ENCODE data around the gene SPATA21. TPM values are rescaled to one million over a fixed set of nuclear protein-coding genes. Genes with fewer than 3 reads are reported as not detected.

Gene SPATA21
- polyA plus RNA-seq, 2 of the 4 experiments (the other 2 are of a cell fraction) = 0.08 to 0.09 TPM

GRCh38 chr1:16468558-16468957, 31.3 kb upstream of the SPATA21 start:
- H3K9me3 ChIP-seq = no peaks in the 10 kb centered on the region
- WGBS (ENCODE audit: missing lambda C conversion rate) = 56% methylated on average over 3 of the region's 3 CpGs
- H3K4me2 ChIP-seq = no peak overlapping the region
- no peaks in the 10 kb centered on the region for H3K4me1 ChIP-seq
- H3K27ac ChIP-seq = no peak overlapping the region
- ATAC-seq = no peak
- POLR2A ChIA-PET = no interaction called here
- CTCF ChIA-PET = no interaction called here
- FAIRE-seq = no peak
- TF ChIP-seq NPAS2 (CRISPR knock-in tag; IDR thresholded peaks at IDR 0.05; ENCODE audit: borderline replicate concordance) = no peak
- no peak for TF ChIP-seq GATA3 (IDR thresholded peaks at IDR 0.05; ENCODE audit: borderline replicate concordance)
- TF ChIP-seq ZNF302 (CRISPR knock-in tag; IDR thresholded peaks at IDR 0.05) = no peak
- H3K4me3 ChIP-seq = no peak overlapping the region
- DNase-seq (ENCODE audit: low read depth in 1 of 2, low spot score in 1 of 2) = no peak

- H3K9me3 ChIP-seq = no peaks in the 10 kb centered on the region
- ChIA-PET POLR2A (no interaction called here), CTCF (interaction anchor here (1.3 kb wide), 1 partner anchor 25 kb away, joined by 4 read pairs; the partner anchor contains the start of gene NECAP2)
- no peak overlapping the region for H3K27ac ChIP-seq
- no peak for FAIRE-seq
- H3K4me3 ChIP-seq = no peak overlapping the region
- no peak for DNase-seq (ENCODE audit: low read depth in 1 of 2, low spot score in 1 of 2)
- 92% methylated on average over 17 of the region's 21 CpGs for WGBS (ENCODE audit: missing lambda C conversion rate)
- TF ChIP-seq KDM1A (IDR thresholded peaks at IDR 0.05; ENCODE audit: low read depth) (no peak), EHMT2 (IDR thresholded peaks at IDR 0.05; ENCODE audit: low read depth) (no peak), RARB (CRISPR knock-in tag; IDR thresholded peaks at IDR 0.05) (no peak), ZFP36 (IDR thresholded peaks at IDR 0.05; ENCODE audit: borderline replicate concordance, partially characterized antibody) (no peak), CBX2 (IDR thresholded peaks at IDR 0.05; ENCODE audit: borderline replicate concordance, low read depth) (no peak), JUN (IDR thresholded peaks at IDR 0.05) (no peak), SREBF2 (IDR thresholded peaks at IDR 0.05) (no peak), FOSB (CRISPR knock-in tag; IDR thresholded peaks at IDR 0.05) (no peak), MYC (IDR thresholded peaks at IDR 0.05; ENCODE audit: borderline replicate concordance, low read length) (no peak), EP300 (IDR thresholded peaks at IDR 0.05) (no peak), TFCP2L1 (CRISPR knock-in tag; IDR thresholded peaks at IDR 0.05) (no peak), HOXB13 (CRISPR knock-in tag; IDR thresholded peaks at IDR 0.05; ENCODE audit: low read depth) (no peak), JUNB (IDR thresholded peaks at IDR 0.05) (no peak), FOXS1 (CRISPR knock-in tag; IDR thresholded peaks at IDR 0.05) (no peak), CEBPB (IDR thresholded peaks at IDR 0.05) (no peak)
- TF ChIP-seq, protein P1, sequence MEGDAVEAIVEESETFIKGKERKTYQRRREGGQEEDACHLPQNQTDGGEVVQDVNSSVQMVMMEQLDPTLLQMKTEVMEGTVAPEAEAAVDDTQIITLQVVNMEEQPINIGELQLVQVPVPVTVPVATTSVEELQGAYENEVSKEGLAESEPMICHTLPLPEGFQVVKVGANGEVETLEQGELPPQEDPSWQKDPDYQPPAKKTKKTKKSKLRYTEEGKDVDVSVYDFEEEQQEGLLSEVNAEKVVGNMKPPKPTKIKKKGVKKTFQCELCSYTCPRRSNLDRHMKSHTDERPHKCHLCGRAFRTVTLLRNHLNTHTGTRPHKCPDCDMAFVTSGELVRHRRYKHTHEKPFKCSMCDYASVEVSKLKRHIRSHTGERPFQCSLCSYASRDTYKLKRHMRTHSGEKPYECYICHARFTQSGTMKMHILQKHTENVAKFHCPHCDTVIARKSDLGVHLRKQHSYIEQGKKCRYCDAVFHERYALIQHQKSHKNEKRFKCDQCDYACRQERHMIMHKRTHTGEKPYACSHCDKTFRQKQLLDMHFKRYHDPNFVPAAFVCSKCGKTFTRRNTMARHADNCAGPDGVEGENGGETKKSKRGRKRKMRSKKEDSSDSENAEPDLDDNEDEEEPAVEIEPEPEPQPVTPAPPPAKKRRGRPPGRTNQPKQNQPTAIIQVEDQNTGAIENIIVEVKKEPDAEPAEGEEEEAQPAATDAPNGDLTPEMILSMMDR (IDR thresholded peaks at IDR 0.05) = no peak
- TF ChIP-seq, protein P2, sequence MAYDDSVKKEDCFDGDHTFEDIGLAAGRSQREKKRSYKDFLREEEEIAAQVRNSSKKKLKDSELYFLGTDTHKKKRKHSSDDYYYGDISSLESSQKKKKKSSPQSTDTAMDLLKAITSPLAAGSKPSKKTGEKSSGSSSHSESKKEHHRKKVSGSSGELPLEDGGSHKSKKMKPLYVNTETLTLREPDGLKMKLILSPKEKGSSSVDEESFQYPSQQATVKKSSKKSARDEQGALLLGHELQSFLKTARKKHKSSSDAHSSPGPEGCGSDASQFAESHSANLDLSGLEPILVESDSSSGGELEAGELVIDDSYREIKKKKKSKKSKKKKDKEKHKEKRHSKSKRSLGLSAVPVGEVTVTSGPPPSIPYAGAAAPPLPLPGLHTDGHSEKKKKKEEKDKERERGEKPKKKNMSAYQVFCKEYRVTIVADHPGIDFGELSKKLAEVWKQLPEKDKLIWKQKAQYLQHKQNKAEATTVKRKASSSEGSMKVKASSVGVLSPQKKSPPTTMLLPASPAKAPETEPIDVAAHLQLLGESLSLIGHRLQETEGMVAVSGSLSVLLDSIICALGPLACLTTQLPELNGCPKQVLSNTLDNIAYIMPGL (CRISPR knock-in tag; IDR thresholded peaks at IDR 0.05; ENCODE audit: borderline replicate concordance) = no peak
- no peaks in the 10 kb centered on the region for H3K4me1 ChIP-seq
- no peak for ATAC-seq
- no peak overlapping the region for H3K4me2 ChIP-seq
Measured at GRCh38 chr1:16464917-16465625, 27.8 kb upstream of the SPATA21 start.

- no peak for FAIRE-seq
- Histone ChIP-seq H3K4me2 (no peak overlapping the region), H3K4me3 (no peak overlapping the region), H3K9me3 (no peaks in the 10 kb centered on the region), H3K27ac (no peak overlapping the region), H3K4me1 (no peaks in the 10 kb centered on the region)
- ChIA-PET CTCF (no interaction called here), POLR2A (no interaction called here)
- 95% methylated on average over 7 of the region's 7 CpGs for WGBS (ENCODE audit: missing lambda C conversion rate)
- DNase-seq (ENCODE audit: low read depth in 1 of 2, low spot score in 1 of 2) = no peak
- no peak for ATAC-seq
- TF ChIP-seq, protein P3, sequence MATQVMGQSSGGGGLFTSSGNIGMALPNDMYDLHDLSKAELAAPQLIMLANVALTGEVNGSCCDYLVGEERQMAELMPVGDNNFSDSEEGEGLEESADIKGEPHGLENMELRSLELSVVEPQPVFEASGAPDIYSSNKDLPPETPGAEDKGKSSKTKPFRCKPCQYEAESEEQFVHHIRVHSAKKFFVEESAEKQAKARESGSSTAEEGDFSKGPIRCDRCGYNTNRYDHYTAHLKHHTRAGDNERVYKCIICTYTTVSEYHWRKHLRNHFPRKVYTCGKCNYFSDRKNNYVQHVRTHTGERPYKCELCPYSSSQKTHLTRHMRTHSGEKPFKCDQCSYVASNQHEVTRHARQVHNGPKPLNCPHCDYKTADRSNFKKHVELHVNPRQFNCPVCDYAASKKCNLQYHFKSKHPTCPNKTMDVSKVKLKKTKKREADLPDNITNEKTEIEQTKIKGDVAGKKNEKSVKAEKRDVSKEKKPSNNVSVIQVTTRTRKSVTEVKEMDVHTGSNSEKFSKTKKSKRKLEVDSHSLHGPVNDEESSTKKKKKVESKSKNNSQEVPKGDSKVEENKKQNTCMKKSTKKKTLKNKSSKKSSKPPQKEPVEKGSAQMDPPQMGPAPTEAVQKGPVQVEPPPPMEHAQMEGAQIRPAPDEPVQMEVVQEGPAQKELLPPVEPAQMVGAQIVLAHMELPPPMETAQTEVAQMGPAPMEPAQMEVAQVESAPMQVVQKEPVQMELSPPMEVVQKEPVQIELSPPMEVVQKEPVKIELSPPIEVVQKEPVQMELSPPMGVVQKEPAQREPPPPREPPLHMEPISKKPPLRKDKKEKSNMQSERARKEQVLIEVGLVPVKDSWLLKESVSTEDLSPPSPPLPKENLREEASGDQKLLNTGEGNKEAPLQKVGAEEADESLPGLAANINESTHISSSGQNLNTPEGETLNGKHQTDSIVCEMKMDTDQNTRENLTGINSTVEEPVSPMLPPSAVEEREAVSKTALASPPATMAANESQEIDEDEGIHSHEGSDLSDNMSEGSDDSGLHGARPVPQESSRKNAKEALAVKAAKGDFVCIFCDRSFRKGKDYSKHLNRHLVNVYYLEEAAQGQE (IDR thresholded peaks at IDR 0.05) = no peak
- TF ChIP-seq TP53 (CRISPR knock-in tag; IDR thresholded peaks at IDR 0.05) (no peak), HOXA7 (CRISPR knock-in tag; IDR thresholded peaks at IDR 0.05) (no peak), MAFK (IDR thresholded peaks at IDR 0.05; ENCODE audit: partially characterized antibody) (no peak), FOXS1 (CRISPR knock-in tag; IDR thresholded peaks at IDR 0.05) (no peak), USF2 (IDR thresholded peaks at IDR 0.05) (no peak), CBX8 (IDR thresholded peaks at IDR 0.05) (no peak), KDM1A (IDR thresholded peaks at IDR 0.05; ENCODE audit: low read depth) (no peak), JUN (IDR thresholded peaks at IDR 0.05) (no peak), ESRRA (IDR thresholded peaks at IDR 0.05; ENCODE audit: borderline replicate concordance, low read length) (no peak), EP300 (IDR thresholded peaks at IDR 0.05) (no peak)
Measured at GRCh38 chr1:16462773-16463330, 25.6 kb upstream of the SPATA21 start.
